ENCODE measurements around the gene GRAP2. TPM values are rescaled to one million over a fixed set of nuclear protein-coding genes. Genes with fewer than 3 reads are reported as not detected.

The GRAP2 gene
- total RNA-seq, 1 donor from 2014 or later, result 3.5 TPM

DNA sequence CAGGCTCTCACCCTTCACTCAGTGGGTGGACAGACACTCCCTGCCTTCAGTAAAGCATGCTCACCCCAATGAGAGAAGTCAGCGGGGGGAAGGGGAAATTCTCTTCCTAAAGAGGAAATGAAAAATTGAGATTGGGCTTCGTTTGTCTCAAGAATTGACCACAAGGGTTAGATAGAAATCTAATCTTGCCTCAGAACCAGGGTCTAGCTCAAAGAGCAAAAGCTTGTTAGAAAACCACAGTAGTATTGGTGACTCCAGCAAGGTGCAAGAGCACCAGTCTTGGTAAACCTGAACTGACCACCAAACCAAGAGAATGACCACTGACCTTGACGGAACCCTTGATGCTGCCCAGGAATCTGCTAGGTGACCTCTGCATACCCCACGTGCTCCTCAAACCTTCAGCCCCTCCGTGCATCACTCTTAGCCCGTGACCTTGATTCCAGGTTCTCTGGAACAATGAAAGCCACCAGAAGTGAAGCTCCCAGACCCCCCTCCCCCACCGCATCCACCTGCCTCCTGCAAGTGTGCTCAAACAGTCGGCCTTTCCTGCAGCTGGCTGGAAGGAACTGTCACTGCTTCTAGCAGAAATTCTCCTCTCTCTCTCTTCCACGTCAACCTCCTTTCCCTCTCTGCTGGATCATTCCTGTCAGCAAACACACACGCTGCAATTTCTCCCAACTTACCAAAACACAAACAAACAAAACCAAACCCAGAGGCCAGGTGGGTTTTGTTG, 56.2 kb downstream of the GRAP2 start:
- intact Hi-C loops (cut with DNase I), result no loop called here
- ATAC-seq (no peak), DNase-seq (ENCODE audit: missing footprints) (no peak)

DNA sequence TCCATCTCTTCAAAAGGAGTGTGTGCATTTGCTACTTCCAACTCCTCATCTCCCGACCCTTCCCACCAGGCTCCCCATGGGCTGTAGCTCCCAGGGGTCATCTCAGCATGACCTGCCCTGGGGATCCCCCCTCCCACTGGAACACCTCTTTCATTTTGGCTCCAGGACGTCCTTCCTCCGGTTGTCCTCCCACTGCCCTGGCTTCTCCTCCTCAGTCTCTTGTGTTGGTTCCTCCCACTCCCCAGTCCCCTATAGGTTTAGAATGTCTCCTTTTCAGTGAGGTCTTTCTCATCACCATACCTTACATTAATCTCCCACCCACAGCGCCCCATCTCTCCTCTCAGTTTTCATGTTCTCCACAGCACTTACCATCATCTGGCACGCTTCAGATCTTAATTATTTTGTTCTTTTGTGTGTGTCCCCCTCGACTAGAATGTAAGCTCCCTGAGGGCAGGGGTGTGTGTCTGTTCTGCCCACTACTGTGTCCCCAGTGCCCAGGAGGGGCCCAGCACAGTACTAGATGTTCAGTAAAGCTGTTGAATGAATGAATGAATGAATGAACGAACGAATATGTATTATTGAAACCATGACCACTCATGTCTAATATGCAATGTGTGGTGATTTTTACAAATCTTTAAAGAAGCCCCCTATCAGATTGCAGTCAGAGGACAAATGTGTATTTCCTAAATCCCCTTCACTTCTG, 57.3 kb downstream of the GRAP2 start:
- no peak for DNase-seq (ENCODE audit: missing footprints)

DNA sequence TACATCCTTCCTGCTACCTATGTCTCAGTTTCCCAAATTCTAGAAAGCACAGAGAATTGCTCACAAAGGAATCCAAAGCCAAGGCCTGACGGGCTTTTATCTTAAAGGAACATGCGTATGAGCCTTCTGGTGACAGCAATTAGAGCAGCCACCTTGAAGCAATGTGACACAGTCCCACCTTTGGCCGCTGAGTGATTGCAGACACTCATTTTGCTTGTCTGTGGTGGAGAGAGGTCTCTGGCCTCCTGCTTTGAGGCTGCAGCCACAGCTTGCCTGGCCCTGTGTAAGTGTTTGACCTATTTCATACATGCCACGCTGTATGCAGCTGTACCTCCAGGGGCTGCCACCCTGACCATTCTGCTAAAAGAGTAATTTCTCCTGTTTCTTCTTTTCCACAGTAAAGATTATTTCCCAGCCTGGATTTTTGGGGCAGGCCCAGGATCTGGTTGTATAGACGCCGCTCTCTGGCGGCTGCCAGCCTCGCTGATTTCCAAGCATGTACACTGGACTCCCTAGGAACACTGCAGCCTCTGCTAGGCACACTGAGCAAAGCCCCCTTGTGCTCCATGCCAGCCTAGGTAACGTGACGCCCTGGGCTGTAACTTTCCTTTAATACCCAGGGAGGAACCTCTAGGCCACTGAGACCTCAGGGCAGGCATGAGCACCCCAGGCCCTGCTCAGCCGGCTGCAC, 58.2 kb downstream of the GRAP2 start:
- DNase-seq (ENCODE audit: missing footprints), result no peak
- intact Hi-C loops (cut with DNase I), result no loop called here
- no peak for ATAC-seq

More for the DNA sequence above, 57.3 kb downstream of the GRAP2 start:
- intact Hi-C loops (cut with DNase I), result no loop called here
- no peak for ATAC-seq

DNA sequence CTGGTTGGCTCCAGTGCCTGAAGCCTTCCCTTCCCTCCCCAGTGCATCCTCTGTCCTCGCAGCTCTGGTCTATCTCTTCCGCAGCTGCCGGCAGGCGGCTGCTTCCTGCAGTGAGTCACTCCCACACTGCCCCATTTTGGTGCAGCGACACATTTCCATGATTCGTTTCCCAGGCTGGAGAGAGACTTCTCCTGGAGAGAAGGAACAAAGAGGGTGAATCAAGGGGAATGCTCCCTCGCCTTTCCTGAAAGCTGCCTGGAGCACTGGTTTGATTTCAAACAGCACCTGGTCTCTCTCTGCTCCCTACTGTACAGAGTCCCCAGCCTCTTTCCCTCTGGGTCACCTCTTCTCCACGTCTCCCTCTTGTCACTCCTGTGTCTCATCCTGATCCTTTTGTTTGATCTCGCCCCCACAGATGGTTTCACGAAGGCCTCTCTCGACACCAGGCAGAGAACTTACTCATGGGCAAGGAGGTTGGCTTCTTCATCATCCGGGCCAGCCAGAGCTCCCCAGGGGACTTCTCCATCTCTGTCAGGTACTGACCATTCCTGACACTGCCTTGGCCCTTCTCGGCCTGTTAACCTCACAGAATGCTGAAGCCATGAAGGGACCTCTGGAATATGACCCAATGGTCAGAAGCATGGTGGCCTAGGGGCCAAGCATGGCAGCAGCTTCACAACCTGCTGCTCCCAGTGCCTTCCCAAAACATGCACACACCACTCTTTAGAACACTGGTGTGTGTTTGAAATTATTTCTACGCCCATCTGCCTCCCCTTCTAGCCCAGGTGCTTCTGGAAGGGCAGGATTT, 59.0 kb downstream of the GRAP2 start, which contains the start of gene TMA7B:
TSS of gene TMA7B (plus strand) at position 758 of the 808 bp plus-strand sequence. CDS start 3,978 bp downstream, outside the sequence.
- DNase-seq (ENCODE audit: missing footprints) (no peak), ATAC-seq (no peak)
- intact Hi-C loops (cut with DNase I), result no loop called here

DNA sequence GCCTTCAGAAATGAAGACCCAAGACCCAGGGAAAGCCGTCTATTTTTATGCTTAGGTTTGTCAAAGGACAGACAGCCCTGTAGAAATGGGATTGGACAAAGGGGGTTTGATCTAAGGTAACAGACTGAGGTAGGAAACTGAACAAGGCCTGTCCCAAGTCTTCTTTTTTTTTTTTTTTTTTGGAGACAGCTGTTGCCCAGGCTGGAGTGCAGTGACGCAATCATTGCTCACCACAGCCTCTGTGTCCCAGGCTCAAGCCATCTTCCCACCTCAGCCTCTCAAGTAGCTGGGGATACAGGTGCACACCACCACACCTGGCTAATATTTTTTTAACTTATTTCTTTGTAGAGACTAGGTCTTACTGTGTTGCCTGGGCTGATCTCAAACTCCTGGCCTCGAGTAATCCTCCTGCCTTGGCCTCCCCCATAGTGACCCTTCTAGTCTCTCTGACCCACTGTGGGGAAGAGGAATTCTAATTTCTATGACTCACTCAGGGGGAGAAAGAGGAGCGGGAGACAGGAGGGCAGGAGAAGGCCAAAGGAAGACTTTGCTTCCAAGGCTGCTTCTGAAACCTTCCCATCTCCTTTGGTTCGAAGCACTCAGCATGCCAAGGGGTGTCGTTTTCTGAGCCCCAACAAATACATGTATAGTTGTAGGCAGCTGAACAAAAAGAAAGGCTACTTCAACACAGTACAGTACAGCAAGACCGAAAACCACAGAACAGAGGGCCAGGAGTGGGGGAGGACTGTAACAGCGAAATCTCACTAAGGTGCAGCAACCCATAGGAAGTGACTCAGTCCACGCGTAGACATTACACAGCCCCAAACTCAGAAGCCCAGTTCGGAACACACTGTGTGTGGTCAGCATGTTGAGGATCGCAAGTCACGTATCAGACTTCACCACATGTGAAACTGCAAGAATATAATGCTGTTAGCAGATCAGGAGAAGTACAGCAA, 60.2 kb downstream of the GRAP2 start:
- DNase-seq (ENCODE audit: missing footprints), result no peak
- intact Hi-C loops (cut with DNase I), result no loop called here

DNA sequence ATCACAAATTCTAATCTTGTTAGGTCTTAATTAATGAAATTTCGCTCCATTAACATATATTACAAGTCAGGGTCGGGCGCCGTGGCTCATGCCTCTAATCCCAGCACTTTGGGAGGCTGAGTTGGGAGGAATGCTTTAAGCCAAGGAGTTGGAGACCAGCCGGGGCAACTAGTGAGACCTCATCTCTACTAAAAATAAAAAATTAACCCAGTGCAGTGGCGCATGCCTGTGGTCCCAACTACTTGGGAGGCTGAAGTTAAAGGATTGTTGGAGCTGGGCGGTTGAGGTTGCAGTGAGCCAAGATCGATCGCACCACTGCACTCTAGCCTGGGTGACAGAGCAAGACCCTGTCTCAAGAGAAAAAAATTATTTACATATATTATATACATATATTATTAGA, 61.2 kb downstream of the GRAP2 start:
- DNase-seq (ENCODE audit: missing footprints), result no peak
- intact Hi-C loops (cut with DNase I), result no loop called here
- ATAC-seq, result no peak

More for the DNA sequence above, 60.2 kb downstream of the GRAP2 start:
- ATAC-seq, result peak; percentile 50

DNA sequence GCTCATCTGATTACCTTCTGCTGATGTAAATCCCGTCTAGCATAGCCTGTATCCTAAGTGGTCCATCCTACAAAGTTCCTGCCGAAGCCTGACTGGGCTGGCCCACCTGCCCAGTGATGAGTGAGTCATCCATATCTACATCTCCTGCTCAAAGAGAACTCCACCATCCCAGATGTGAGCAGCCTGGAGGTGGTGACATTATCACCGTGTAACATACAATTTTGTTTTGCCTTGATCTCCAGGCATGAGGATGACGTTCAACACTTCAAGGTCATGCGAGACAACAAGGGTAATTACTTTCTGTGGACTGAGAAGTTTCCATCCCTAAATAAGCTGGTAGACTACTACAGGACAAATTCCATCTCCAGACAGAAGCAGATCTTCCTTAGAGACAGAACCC, 64.9 kb downstream of the GRAP2 start:
- ATAC-seq (no peak), DNase-seq (ENCODE audit: missing footprints) (no peak)
- intact Hi-C loops (cut with DNase I), result loop anchor here (5.0 kb wide), 1 partner anchor 37 kb away; no protein-coding TSS in a partner anchor

DNA sequence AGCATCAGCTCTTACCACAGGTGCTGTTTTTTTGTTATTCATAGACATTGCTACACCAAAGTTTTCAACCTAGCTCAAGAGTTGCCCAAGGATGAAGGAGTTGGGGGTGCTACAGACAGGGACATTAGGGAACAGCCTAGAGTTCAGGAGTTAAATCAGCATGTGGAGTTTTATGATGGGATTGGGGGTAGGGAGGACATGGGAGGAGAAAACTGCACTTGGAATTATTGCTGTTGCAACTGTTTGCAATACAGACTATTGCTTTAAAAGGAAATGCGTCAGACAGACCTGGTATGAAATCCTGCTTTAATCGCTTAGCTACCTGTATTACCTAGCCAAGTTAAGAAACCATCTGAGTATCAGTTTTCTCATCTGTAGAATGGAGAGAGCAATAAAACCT, 65.6 kb downstream of the GRAP2 start:
- no peak for ATAC-seq
- intact Hi-C loops (cut with DNase I), result loop anchor here (5.0 kb wide), 1 partner anchor 36 kb away; no protein-coding TSS in a partner anchor
- no peak for DNase-seq (ENCODE audit: missing footprints)

DNA sequence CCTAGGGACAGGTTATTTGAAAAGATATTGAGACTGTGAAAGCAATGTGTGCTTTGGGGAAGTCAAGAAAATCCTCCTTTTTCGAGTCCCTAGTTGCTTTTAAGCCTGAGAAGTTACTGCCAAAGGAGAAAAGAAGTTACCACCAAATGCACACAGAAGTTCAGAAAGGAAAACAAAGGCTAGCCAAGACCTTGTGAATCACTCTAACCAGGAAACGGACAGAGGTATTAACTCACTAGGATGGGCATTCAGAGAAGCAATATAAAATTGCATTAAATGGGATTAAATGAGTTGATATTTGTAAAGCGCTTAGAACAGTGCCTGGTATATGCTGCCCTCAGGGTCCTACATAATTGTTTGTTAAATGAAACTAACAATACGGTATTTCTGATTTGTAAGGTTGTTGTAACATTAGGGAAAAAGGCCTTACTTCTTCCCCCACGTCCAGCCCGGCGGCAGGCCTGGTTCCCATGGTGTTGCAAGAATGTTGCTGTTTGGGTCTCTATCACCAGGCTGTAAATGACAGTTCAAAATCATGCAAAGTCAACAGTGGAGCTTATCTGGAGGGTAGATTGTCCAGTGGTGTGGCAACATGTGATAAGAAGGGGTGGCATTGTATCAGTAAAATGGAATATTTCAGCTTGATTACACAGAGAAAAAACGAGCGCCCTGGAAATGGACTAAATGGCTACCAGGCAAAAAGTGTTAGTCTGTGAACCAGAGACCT, 66.4 kb downstream of the GRAP2 start:
- intact Hi-C loops (cut with DNase I), result loop anchor here (5.0 kb wide), 1 partner anchor 35 kb away; no protein-coding TSS in a partner anchor
- ATAC-seq (no peak), DNase-seq (ENCODE audit: missing footprints) (no peak)

DNA sequence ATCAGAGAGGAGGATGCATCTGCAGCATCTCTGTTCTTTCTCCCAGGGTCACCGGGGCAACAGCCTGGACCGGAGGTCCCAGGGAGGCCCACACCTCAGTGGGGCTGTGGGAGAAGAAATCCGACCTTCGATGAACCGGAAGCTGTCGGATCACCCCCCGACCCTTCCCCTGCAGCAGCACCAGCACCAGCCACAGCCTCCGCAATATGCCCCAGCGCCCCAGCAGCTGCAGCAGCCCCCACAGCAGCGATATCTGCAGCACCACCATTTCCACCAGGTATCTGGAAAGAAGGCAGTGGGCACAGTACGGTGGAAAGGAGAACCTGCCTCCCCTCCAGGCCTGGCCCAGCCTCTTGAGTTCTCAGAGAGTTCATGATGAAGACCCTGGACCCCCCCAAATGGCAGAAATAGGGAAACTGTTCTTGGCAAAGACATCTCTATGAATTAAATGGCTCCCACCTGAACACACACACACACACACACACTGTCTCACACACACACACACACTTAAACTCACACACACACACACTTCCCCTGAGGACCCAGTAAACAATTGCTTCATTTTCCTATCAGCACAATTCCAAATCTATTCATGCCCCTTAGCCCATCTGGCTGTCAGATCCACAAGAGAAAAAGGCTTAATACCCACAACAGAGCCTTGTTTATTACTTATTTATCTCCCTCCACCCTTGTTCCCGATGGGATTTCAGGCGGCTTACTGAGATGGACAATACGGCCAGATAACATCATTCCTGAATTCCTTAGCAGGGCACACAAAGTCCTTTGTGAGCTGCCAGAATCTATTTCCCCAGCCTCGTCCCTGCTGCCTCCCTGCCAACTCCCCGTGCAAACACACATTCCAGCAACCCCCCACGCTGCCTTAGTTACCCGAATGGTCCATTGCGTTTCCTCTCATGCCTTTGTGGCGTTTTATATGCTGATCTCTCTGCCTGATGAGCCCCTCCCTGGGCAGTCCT, 67.4 kb downstream of the GRAP2 start:
- DNase-seq (ENCODE audit: missing footprints) (no peak), ATAC-seq (peak; percentile 77)
- intact Hi-C loops (cut with DNase I), result loop anchor here (5.0 kb wide), 1 partner anchor 34 kb away; no protein-coding TSS in a partner anchor

DNA sequence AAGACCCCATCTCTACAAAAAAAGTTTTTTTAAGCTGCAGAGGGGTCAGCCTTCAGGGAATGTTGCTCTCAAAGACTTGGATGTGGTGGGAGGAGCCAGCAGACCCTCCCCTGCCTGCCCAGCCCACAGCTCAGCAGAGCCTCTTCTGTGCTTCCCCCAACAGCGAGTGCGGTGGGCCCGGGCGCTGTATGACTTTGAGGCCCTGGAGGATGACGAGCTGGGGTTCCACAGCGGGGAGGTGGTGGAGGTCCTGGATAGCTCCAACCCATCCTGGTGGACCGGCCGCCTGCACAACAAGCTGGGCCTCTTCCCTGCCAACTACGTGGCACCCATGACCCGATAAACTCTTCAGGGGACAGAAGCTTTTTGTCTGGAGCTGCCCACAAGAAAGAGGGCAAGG, 69.9 kb downstream of the GRAP2 start:
- DNase-seq (ENCODE audit: missing footprints) (no peak), ATAC-seq (no peak)
- intact Hi-C loops (cut with DNase I), result no loop called here

DNA sequence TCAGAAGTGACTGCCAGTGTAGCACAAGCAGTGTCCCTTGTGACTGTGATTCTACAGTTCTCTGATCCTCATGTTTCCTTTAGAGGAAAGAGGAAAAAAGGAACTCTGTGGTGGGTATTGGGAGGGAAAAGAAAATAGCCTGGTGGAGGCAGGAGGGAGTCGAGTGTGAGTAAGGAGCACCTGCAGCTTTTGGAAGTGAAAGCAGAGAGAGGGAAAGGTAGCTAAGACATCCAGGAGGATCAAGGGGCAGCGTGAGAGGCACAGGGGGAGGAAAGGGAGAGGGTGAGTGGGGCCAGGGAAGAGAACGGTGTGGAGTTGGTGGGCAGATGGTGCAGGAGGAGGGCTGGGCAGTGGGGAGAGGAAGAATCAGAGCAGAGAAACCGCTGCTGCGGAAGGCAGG, 71.8 kb downstream of the GRAP2 start:
- ATAC-seq (no peak), DNase-seq (ENCODE audit: missing footprints) (no peak)
- intact Hi-C loops (cut with DNase I), result no loop called here

DNA sequence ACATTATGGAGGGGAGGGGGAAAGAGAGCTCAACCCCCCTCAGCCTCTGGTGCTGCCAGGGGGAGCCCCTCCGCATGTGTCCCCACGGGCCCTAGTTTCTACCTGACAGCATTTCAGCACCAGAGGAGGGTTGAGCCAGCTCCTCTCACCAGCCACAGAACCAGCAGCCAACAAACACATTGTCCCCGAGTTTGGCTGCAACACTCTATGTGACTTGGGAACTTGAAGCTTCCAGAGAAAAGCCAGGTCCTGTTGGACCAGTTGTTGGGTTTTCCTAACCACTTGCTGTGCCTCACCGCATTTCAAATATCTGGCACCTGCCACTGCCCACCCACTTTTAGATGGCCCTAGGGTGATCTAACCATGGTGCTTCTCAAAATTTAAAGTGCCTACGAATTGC, 72.8 kb downstream of the GRAP2 start:
- no peak for DNase-seq (ENCODE audit: missing footprints)
- ATAC-seq, result peak; percentile 63
- intact Hi-C loops (cut with DNase I), result no loop called here

DNA sequence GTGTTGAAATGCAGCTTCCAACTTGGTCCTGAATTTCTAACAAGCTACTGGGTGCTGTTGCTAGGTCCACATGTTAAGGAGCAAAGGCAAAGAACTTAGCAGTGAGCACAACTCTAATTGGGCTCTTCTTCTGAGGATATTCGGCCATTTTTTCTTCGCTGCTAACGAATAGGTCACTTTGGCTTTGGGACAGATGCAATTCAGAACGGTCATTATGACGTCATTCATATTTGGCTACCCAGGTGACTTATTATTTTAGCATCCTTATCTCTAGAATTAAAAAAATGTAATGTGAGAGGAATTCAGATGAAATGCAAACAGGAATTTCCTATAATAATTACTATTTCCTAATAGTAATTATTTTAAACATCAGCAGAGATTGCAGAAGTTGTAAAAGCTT, 73.2 kb downstream of the GRAP2 start:
- DNase-seq (ENCODE audit: missing footprints), result no peak
- ATAC-seq, result no peak
- intact Hi-C loops (cut with DNase I), result no loop called here

DNA sequence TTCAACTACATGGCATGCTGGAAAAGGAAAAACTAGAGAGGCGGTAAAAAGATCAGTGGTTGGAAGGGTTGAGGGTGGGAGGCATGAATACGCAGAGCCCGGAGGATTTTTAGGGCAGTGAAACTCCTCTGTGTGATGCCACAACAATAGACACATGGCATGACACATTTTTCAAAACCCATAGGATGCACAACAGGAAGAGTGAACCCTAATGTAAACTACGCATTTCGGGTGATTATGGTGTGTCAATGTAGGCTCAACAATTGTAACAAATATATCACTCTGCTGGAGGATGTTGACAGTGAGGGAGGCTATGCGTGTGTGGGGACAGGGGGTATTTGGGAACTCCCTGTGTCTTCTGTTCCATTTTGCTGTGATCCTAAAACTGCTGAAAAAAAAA, 78.2 kb downstream of the GRAP2 start:
- intact Hi-C loops (cut with DNase I), result no loop called here
- DNase-seq (ENCODE audit: missing footprints) (no peak), ATAC-seq (no peak)

DNA sequence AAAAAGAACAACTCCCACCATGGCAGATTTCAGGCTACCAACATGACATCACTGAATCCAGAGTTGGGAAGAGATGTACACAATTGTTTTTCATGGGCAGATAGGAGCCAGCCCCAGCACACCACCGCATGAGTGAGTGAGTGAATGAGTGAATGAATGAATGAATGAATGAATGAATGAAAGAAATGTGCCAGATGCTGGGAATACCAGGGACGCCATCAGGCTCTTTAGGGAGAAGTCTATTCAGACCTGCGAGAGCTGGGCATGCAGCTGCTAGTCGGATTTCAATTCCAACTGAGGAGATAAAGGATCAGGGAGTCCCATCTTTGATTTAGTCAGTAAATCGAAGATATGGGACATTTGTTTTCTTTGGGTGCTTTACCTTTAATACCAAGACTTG, 78.6 kb downstream of the GRAP2 start:
- DNase-seq (ENCODE audit: missing footprints) (no peak), ATAC-seq (no peak)
- intact Hi-C loops (cut with DNase I), result no loop called here

All from Right ventricle myocardium inferior (tissue), 1 donor.